HCT116 (cell line): Measurements from ENCODE around the gene TENT4A. TPM values are rescaled to one million over a fixed set of nuclear protein-coding genes. Genes with fewer than 3 reads are reported as not detected.

Experiments used
- ATAC-seq: fragments of 200-7000 bp; cut with Tn5 transposase; 2 replicates; pipeline ENCODE4 v1.9.1; 2020; ENCODE audit warnings: mild to moderate bottlenecking, moderate library complexity
- BruUV-seq: library from RNA; stranded (reverse); fragments of 400-500 nt; replicated peaks from 2 replicates; lab custom pipeline; 2021; lab: Mats Ljungman, UMichigan
- CTCF ChIA-PET: fragments of 300-600 bp; sonication (Branson Sonifier 250); formaldehyde crosslinking; loops from one replicate; lab custom pipeline; 2021; ENCODE audit warnings: antibody characterized with exemption; lab: Charles Lee
- POLR2A ChIA-PET: fragments of 300-600, 350-600 bp; sonication (Branson Sonifier 250); formaldehyde crosslinking; loops from one replicate; lab custom pipeline; 2021; ENCODE audit warnings: antibody characterized with exemption; lab: Charles Lee
- RAD21 ChIA-PET, 2 experiments: fragments of 300-600 bp; sonication (Branson Sonifier 250); formaldehyde crosslinking; loops; one replicate each; lab custom pipeline; 2023; ENCODE audit warnings: low total read pairs in 2 of 2; ENCODE audit not compliant: uncharacterized antibody in 2 of 2, unreplicated experiment in 2 of 2, low non-redundant PET in 1 of 2; lab: Charles Lee
- DNase-seq: peaks from one replicate; pipeline ENCODE4 v3.0.0-alpha.2; 2010; ENCODE audit warnings: low read depth, low spot score
- H2AFZ ChIP-seq: fragments of 200-600 bp; shearing (Covaris generic), sonication (generic); 2 replicates; pipeline ENCODE4 v1.6.1; 2017; ENCODE audit warnings: low read depth, mixed run types, mixed read lengths, antibody characterized with exemption, low read length; ENCODE audit not compliant: poor library complexity, severe bottlenecking
- H3K27ac ChIP-seq: 2 replicates; pipeline ENCODE4 v1.5.1; 2012; ENCODE audit warnings: low read depth, low read length
- H3K27me3 ChIP-seq: fragments of 200-600 bp; sonication (generic); 2 replicates; pipeline ENCODE4 v1.6.1; 2016; ENCODE audit warnings: mixed run types, low read length, mixed read lengths; ENCODE audit not compliant: insufficient read depth
- H3K36me3 ChIP-seq, 2 experiments: fragments of 200-500 bp in 1 of 2; fragments of 200-600 bp in 1 of 2; sonication (Bioruptor generic) in 1 of 2; sonication (generic) in 1 of 2; 2 replicates each; pipeline versions ENCODE4 v1.5.1 to v1.6.1; 2014 to 2016; ENCODE audit warnings: low read length in 2 of 2, inconsistent platforms in 1 of 2, mixed read lengths in 1 of 2, mixed run types in 1 of 2; ENCODE audit not compliant: insufficient read depth in 2 of 2, control insufficient read depth in 1 of 2
- H3K4me1 ChIP-seq, 2 experiments: fragments of 200-600 bp in 1 of 2; sonication (generic) in 1 of 2; 2 replicates each; pipeline versions ENCODE4 v1.5.1 to v1.6.1; 2012 to 2017; ENCODE audit warnings: low read length in 2 of 2, inconsistent platforms in 1 of 2, mild to moderate bottlenecking in 1 of 2, mixed read lengths in 1 of 2, mixed run types in 1 of 2, moderate library complexity in 1 of 2; ENCODE audit not compliant: insufficient read depth in 2 of 2, control insufficient read depth in 1 of 2
- H3K4me2 ChIP-seq: fragments of 200-600 bp; sonication (generic); 2 replicates; pipeline ENCODE4 v1.6.1; 2017; ENCODE audit warnings: mixed run types, low read length, mixed read lengths
- H3K4me3 ChIP-seq, 2 experiments: fragments of 200-600 bp in 1 of 2; sonication (generic) in 1 of 2; replicated peaks in 1 of 2; 2 replicates each; pipeline ENCODE4 v1.5.1; 2011 to 2016; ENCODE audit warnings: low read length in 2 of 2, control low read depth in 1 of 2, low read depth in 1 of 2, mild to moderate bottlenecking in 1 of 2, mixed read lengths in 1 of 2, mixed run types in 1 of 2
- H3K79me2 ChIP-seq: fragments of 200-600 bp; sonication (generic); 2 replicates; pipeline ENCODE4 v1.6.1; 2017; ENCODE audit warnings: mild to moderate bottlenecking, mixed run types, low read length, moderate library complexity, mixed read lengths; ENCODE audit not compliant: insufficient read depth
- H3K9ac ChIP-seq: fragments of 200-600 bp; sonication (generic); 2 replicates; pipeline ENCODE4 v1.6.1; 2016; ENCODE audit warnings: low read length, mixed read lengths
- H3K9me2 ChIP-seq: fragments of 200-600 bp; sonication (generic), shearing (Covaris generic); 2 replicates; pipeline ENCODE4 v1.6.1; 2017; ENCODE audit warnings: mixed run types, mild to moderate bottlenecking, moderate library complexity; ENCODE audit not compliant: insufficient read depth
- H3K9me3 ChIP-seq, 2 experiments: fragments of 200-500 bp in 1 of 2; fragments of 200-600 bp in 1 of 2; sonication (Bioruptor generic) in 1 of 2; sonication (generic) in 1 of 2; 2 replicates each; pipeline ENCODE4 v1.6.1; 2014 to 2017; ENCODE audit warnings: low read length in 2 of 2, mixed read lengths in 2 of 2, inconsistent platforms in 1 of 2, low read depth in 1 of 2, mild to moderate bottlenecking in 1 of 2, mixed run types in 1 of 2, moderate library complexity in 1 of 2; ENCODE audit not compliant: control insufficient read depth in 1 of 2, insufficient read depth in 1 of 2
- H4K20me1 ChIP-seq: fragments of 200-600 bp; sonication (generic), shearing (Covaris generic); 2 replicates; pipeline ENCODE4 v1.6.1; 2017; ENCODE audit warnings: mixed run types, mild to moderate bottlenecking, moderate library complexity; ENCODE audit not compliant: insufficient read depth
- CBX3 ChIP-seq: IDR thresholded peaks from 2 replicates; pipeline ENCODE4 v1.6.1; 2012; ENCODE audit warnings: low read depth
- CEBPB ChIP-seq: IDR thresholded peaks from 2 replicates; pipeline ENCODE4 v1.6.1; 2012; ENCODE audit warnings: low read depth
- EGR1 ChIP-seq: IDR thresholded peaks from 2 replicates; pipeline ENCODE4 v1.6.1; 2012; ENCODE audit warnings: low read depth
- ELF1 ChIP-seq: IDR thresholded peaks from 2 replicates; pipeline ENCODE4 v1.6.1; 2012; ENCODE audit warnings: low read depth, borderline replicate concordance
- FOSL1 ChIP-seq: IDR thresholded peaks from 2 replicates; pipeline ENCODE4 v1.6.1; 2012; ENCODE audit warnings: low read depth
- JUND ChIP-seq: IDR thresholded peaks from 2 replicates; pipeline ENCODE4 v1.6.1; 2012
- MAX ChIP-seq: IDR thresholded peaks from 2 replicates; pipeline ENCODE4 v1.6.1; 2012
- POLR2A ChIP-seq: IDR thresholded peaks from 2 replicates; pipeline ENCODE4 v1.7.0; 2011; ENCODE audit warnings: borderline replicate concordance; ENCODE audit not compliant: insufficient read depth, insufficient read length; ENCODE audit errors: extremely low read depth
- POLR2AphosphoS5 ChIP-seq: IDR thresholded peaks from 2 replicates; pipeline ENCODE4 v1.6.1; 2011; ENCODE audit warnings: mild to moderate bottlenecking, low read depth, low read length, moderate library complexity
- RAD21 ChIP-seq: IDR thresholded peaks from 2 replicates; pipeline ENCODE4 v1.6.1; 2012; ENCODE audit warnings: low read depth, mild to moderate bottlenecking
- SIN3A ChIP-seq: IDR thresholded peaks from 2 replicates; pipeline ENCODE4 v1.6.1; 2012; ENCODE audit warnings: low read depth
- SP1 ChIP-seq: IDR thresholded peaks from 2 replicates; pipeline ENCODE4 v1.6.1; 2012; ENCODE audit warnings: low read depth
- ZFX ChIP-seq: fragments of 450-650 bp; IDR thresholded peaks from 2 replicates; pipeline ENCODE4 v1.6.1; 2017
- ZNF274 ChIP-seq: fragments of 200-500 bp; sonication (Bioruptor generic); IDR thresholded peaks from 2 replicates; pipeline ENCODE4 v1.6.1; 2014; ENCODE audit warnings: mild to moderate bottlenecking, low read depth, low read length, inconsistent platforms
- intact Hi-C: fragments of 100-400 bp; cut with micrococcal nuclease; formaldehyde crosslinking; loops from 2 replicates; pipeline ENCODE4 v1.10.0; 2022
- total RNA-seq: library from RNA; stranded (reverse); gene quantifications from one replicate; pipeline ENCODE4 v1.2.1, GENCODE V29; 2021; ENCODE audit not compliant: unreplicated experiment
- TF ChIP-seq, protein P1 (sequence below): IDR thresholded peaks from 2 replicates; pipeline ENCODE4 v1.6.1; 2012; ENCODE audit warnings: low read depth

TENT4A gene
- total RNA-seq, 1 experiment from 2014 or later: 39.8 TPM

GRCh38 chr5:6755519-6755918, 42.3 kb downstream of the TENT4A start (continued):
- TF ChIP-seq, protein P1, sequence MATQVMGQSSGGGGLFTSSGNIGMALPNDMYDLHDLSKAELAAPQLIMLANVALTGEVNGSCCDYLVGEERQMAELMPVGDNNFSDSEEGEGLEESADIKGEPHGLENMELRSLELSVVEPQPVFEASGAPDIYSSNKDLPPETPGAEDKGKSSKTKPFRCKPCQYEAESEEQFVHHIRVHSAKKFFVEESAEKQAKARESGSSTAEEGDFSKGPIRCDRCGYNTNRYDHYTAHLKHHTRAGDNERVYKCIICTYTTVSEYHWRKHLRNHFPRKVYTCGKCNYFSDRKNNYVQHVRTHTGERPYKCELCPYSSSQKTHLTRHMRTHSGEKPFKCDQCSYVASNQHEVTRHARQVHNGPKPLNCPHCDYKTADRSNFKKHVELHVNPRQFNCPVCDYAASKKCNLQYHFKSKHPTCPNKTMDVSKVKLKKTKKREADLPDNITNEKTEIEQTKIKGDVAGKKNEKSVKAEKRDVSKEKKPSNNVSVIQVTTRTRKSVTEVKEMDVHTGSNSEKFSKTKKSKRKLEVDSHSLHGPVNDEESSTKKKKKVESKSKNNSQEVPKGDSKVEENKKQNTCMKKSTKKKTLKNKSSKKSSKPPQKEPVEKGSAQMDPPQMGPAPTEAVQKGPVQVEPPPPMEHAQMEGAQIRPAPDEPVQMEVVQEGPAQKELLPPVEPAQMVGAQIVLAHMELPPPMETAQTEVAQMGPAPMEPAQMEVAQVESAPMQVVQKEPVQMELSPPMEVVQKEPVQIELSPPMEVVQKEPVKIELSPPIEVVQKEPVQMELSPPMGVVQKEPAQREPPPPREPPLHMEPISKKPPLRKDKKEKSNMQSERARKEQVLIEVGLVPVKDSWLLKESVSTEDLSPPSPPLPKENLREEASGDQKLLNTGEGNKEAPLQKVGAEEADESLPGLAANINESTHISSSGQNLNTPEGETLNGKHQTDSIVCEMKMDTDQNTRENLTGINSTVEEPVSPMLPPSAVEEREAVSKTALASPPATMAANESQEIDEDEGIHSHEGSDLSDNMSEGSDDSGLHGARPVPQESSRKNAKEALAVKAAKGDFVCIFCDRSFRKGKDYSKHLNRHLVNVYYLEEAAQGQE: no peak

DNA sequence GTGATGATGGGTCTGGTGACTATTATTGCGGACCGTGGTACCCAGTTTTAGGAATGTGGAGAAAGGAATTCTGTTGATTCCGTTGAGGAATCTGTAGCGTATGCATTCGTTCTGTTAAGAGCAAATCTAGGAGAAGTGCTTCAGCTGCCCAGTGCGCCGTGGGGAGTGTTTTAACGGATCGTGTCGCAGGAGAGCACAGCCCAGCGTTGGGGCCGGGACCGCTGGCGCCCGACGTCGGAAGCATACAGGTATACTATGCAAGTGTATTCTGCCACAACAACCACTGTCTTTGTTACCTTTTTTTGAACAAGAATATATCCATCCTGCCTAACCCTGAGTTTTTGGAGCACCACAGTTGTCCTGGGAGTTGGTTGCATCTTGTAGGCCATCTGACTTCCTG, 42.7 kb downstream of the TENT4A start:
- Histone ChIP-seq H3K4me2 (no peak overlapping the region), H3K9ac (no peak overlapping the region), H3K27me3 (no peaks in the 10 kb centered on the region), H3K36me3 (peaks cover 35 to 50% of the 10 kb centered on the region in 2 experiments), H3K27ac (no peak overlapping the region), H3K4me3 (no peak overlapping the region), H3K9me2 (no peaks in the 10 kb centered on the region), H4K20me1 (no peaks in the 10 kb centered on the region), H3K4me1 (peaks cover 0 to 8% of the 10 kb centered on the region in 2 experiments; a peak in 1 of 4 replicates), H3K9me3 (no peaks in the 10 kb centered on the region), H3K79me2 (peaks cover 13% of the 10 kb centered on the region), H2AFZ (no peak overlapping the region)
- intact Hi-C loops: no loop called here
- no TSS peak for BruUV-seq
- RAD21 ChIA-PET: no interaction called here
- POLR2A ChIA-PET: no interaction called here
- no peak for ATAC-seq
- TF ChIP-seq EGR1 (no peak), ELF1 (no peak), CEBPB (no peak), MAX (no peak), ZFX (no peak), POLR2AphosphoS5 (no peak), SP1 (no peak), POLR2A (no peak), CBX3 (no peak), RAD21 (no peak), FOSL1 (no peak), JUND (no peak), SIN3A (no peak), ZNF274 (no peak)
- CTCF ChIA-PET: no interaction called here
- no peak for DNase-seq
